Gastroesophageal sphincter (tissue), 3 donors: ENCODE results near the gene MAPK8IP2.
"Not testable (repeated sequence)": the region's sequence is repeated elsewhere in the genome, so short reads cannot be mapped to it uniquely, and the experiment has no call there.

ENCODE experiments used
- CTCF ChIP-seq, 4 experiments: fragments of 200-600 bp in 2 of 4; fragments of 450-650 bp in 2 of 4; sonication (generic) in 1 of 4; IDR thresholded peaks; one replicate each; pipeline ENCODE4 v1.5.1; 2017 to 2019; ENCODE audit warnings: antibody characterized with exemption in 4 of 4, mild to moderate bottlenecking in 2 of 4, moderate library complexity in 2 of 4
- POLR2A ChIP-seq, 2 donors: fragments of 450-650 bp; IDR thresholded peaks; one replicate each; pipeline ENCODE4 v1.6.1; 2017; ENCODE audit warnings: antibody characterized with exemption in 2 of 2, mild to moderate bottlenecking in 2 of 2, moderate library complexity in 1 of 2
- POLR2AphosphoS5 ChIP-seq: sonication (generic); formaldehyde crosslinking; IDR thresholded peaks from one replicate; pipeline ENCODE4 v1.6.1; 2017; ENCODE audit warnings: antibody characterized with exemption

DNA sequence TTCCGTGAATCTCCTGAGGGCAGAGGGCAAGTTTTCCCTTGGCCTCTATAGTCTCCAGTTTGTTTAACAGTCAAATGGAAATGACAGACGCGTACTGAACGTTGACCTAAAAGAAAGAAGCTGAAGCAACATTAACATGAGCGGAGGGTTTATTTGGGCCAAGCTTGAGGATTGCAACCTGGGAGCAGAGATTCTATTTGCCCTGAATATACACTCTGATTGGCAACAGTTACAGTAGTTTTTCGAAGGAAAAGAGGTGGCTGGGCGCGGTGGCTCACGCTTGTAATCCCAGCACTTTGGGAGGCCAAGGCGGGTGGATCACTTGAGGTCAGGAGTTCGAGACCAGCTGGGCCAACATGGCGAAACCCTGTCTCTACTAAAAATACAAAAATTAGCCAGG is 39.7 kb downstream of the MAPK8IP2 start:
- not testable (repeated sequence) for TF ChIP-seq POLR2AphosphoS5; CTCF (IDR thresholded peaks at IDR 0.05); POLR2A (IDR thresholded peaks at IDR 0.05)
